Panc1 (cell line): ENCODE results near the gene TNIK. TPM values are rescaled to one million over a fixed set of nuclear protein-coding genes. Genes with fewer than 3 reads are reported as not detected.

ENCODE experiments used
- ATAC-seq: fragments of 200-7000 bp; cut with Tn5 transposase; 2 replicates; pipeline ENCODE4 v1.9.1; 2020; ENCODE audit warnings: mild to moderate bottlenecking, moderate library complexity
- BruUV-seq: library from RNA; stranded (reverse); fragments of 400-500 nt; replicated peaks from 2 replicates; lab custom pipeline; 2021; lab: Mats Ljungman, UMichigan
- CTCF ChIA-PET: fragments of 300-600 bp; sonication (Branson Sonifier 250); formaldehyde crosslinking; loops from one replicate; lab custom pipeline; 2022; ENCODE audit warnings: antibody characterized with exemption; lab: Charles Lee
- POLR2A ChIA-PET: fragments of 300-600 bp; sonication (Branson Sonifier 250); formaldehyde crosslinking; loops from one replicate; lab custom pipeline; 2022; ENCODE audit warnings: antibody characterized with exemption; lab: Charles Lee
- DNase-seq: peaks from one replicate; pipeline ENCODE4 v3.0.0-alpha.2; 2010; ENCODE audit warnings: low read depth, low spot score
- H3K27ac ChIP-seq: 2 replicates; pipeline ENCODE4 v1.5.1; 2011; ENCODE audit warnings: mild to moderate bottlenecking, low read length, inconsistent platforms
- H3K27me3 ChIP-seq: fragments of 200-500 bp; sonication (Bioruptor generic); 2 replicates; pipeline ENCODE4 v1.6.0; 2014; ENCODE audit warnings: low read length, inconsistent platforms; ENCODE audit not compliant: control insufficient read depth, insufficient read depth
- H3K36me3 ChIP-seq: fragments of 200-500 bp; sonication (Bioruptor generic); 2 replicates; pipeline ENCODE4 v1.5.1; 2014; ENCODE audit warnings: inconsistent platforms, mild to moderate bottlenecking, low read length, moderate library complexity; ENCODE audit not compliant: control insufficient read depth, insufficient read depth
- H3K4me1 ChIP-seq: 2 replicates; pipeline ENCODE4 v1.5.1; 2011; ENCODE audit warnings: inconsistent platforms, mild to moderate bottlenecking, low read length, moderate library complexity; ENCODE audit not compliant: control insufficient read depth, insufficient read depth
- H3K4me3 ChIP-seq, 2 experiments: 2 replicates each; pipeline ENCODE4 v1.5.1; 2011 to 2012; ENCODE audit warnings: low read depth in 2 of 2, low read length in 2 of 2, mild to moderate bottlenecking in 2 of 2, inconsistent platforms in 1 of 2, moderate library complexity in 1 of 2
- H3K9me3 ChIP-seq: fragments of 200-500 bp; sonication (Bioruptor generic); 2 replicates; pipeline ENCODE4 v1.5.1; 2014; ENCODE audit warnings: low read depth, mild to moderate bottlenecking, inconsistent platforms, low read length, moderate library complexity; ENCODE audit not compliant: control insufficient read depth, insufficient read depth
- CTCF ChIP-seq: fragments of 450-650 bp; IDR thresholded peaks from 2 replicates; pipeline ENCODE4 v1.5.1; 2017; ENCODE audit warnings: mild to moderate bottlenecking
- POLR2AphosphoS5 ChIP-seq: IDR thresholded peaks from 2 replicates; pipeline ENCODE4 v1.6.1; 2012; ENCODE audit warnings: mild to moderate bottlenecking, low read depth, low read length, moderate library complexity
- SIN3A ChIP-seq: IDR thresholded peaks from 2 replicates; pipeline ENCODE4 v1.6.1; 2012; ENCODE audit warnings: low read depth, mild to moderate bottlenecking, low read length, moderate library complexity, borderline replicate concordance; ENCODE audit not compliant: insufficient read depth
- TCF7L2 ChIP-seq: IDR thresholded peaks from 2 replicates; pipeline ENCODE4 v1.6.1; 2011; ENCODE audit warnings: mild to moderate bottlenecking, low read depth, low read length, inconsistent platforms
- in situ Hi-C: cut with HindIII; loops from 2 replicates; pipeline ENCODE4 v1.10.0; 2016; ENCODE audit warnings: low sequenced_read_pairs, low pct_unique_long_range_greater_than_20kb
- intact Hi-C: fragments of 100-400 bp; cut with micrococcal nuclease; formaldehyde crosslinking; loops from one replicate; pipeline ENCODE4 v1.10.0; 2022; ENCODE audit not compliant: unreplicated experiment
- total RNA-seq: library from RNA; stranded (reverse); gene quantifications from one replicate; pipeline ENCODE4 v1.2.1, GENCODE V29; 2021; ENCODE audit not compliant: unreplicated experiment
- TF ChIP-seq, protein P1 (sequence below), 2 experiments: IDR thresholded peaks; 2 replicates each; pipeline ENCODE4 v1.6.1; 2011 to 2012; ENCODE audit warnings: low read depth in 2 of 2, control low read depth in 1 of 2, low read length in 1 of 2, mild to moderate bottlenecking in 1 of 2, moderate library complexity in 1 of 2; ENCODE audit not compliant: insufficient read depth in 1 of 2

TNIK gene
- total RNA-seq, 1 experiment from 2014 or later, result 1.9 TPM

DNA sequence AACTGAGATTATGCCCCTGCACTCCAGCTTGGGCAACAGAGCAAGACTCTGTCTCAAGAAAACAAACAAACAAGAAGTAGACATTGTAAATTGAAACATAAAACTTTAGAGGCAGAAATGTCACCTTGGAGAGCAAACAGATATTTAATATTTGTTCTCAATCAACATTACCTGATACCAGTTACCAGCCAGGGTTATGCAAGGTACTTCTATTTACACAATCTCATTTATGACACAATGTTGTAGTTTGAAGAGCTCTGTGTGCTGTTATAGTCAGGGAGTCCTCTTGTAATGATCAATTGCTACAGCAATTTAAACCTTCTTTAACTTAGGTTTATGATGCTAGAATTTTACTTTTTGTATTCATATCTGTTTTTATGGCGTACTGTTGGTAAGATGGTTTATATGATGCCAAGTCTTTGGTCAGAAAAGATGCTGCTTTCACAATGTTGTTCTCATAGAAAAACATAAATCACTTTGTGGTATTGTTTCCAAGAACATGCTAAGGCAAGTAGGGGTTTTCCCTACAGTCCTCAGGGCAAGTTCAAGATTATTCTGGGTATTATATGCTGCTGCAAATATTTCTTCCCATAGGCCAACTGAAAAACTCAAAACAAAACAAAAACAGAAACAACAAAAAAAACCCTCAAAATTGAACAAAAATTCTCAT lies 173.5 kb downstream of the TNIK start:
- in situ Hi-C loops (no loop called here), intact Hi-C loops (no loop called here)
- Histone ChIP-seq H3K9me3 (no peaks in the 10 kb centered on the region), H3K27me3 (peaks cover 9% of the 10 kb centered on the region), H3K36me3 (no peaks in the 10 kb centered on the region), H3K4me1 (no peaks in the 10 kb centered on the region), H3K27ac (no peak overlapping the region), H3K4me3 (no peak overlapping the region)
- no TSS peak for BruUV-seq
- ATAC-seq, result no peak
- TF ChIP-seq TCF7L2, result no peak
- TF ChIP-seq CTCF, result no peak
- TF ChIP-seq, protein P1, sequence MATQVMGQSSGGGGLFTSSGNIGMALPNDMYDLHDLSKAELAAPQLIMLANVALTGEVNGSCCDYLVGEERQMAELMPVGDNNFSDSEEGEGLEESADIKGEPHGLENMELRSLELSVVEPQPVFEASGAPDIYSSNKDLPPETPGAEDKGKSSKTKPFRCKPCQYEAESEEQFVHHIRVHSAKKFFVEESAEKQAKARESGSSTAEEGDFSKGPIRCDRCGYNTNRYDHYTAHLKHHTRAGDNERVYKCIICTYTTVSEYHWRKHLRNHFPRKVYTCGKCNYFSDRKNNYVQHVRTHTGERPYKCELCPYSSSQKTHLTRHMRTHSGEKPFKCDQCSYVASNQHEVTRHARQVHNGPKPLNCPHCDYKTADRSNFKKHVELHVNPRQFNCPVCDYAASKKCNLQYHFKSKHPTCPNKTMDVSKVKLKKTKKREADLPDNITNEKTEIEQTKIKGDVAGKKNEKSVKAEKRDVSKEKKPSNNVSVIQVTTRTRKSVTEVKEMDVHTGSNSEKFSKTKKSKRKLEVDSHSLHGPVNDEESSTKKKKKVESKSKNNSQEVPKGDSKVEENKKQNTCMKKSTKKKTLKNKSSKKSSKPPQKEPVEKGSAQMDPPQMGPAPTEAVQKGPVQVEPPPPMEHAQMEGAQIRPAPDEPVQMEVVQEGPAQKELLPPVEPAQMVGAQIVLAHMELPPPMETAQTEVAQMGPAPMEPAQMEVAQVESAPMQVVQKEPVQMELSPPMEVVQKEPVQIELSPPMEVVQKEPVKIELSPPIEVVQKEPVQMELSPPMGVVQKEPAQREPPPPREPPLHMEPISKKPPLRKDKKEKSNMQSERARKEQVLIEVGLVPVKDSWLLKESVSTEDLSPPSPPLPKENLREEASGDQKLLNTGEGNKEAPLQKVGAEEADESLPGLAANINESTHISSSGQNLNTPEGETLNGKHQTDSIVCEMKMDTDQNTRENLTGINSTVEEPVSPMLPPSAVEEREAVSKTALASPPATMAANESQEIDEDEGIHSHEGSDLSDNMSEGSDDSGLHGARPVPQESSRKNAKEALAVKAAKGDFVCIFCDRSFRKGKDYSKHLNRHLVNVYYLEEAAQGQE (IDR thresholded peaks at IDR 0.05; ENCODE audit: insufficient read depth in 1 of 2, low read depth in 2 of 2, low read length in 1 of 2), result no peak
- no peak for TF ChIP-seq SIN3A
- no peak for TF ChIP-seq POLR2AphosphoS5
- CTCF ChIA-PET, result no interaction called here
- DNase-seq, result no peak
- POLR2A ChIA-PET, result interaction anchor here (0.6 kb wide), 1 partner anchor 419 kb away, joined by 3 read pairs; no protein-coding TSS in a partner anchor

GRCh38 chr3:171285287-171285686 lies 174.9 kb downstream of the TNIK start:
- Histone ChIP-seq H3K4me1 (no peaks in the 10 kb centered on the region), H3K9me3 (no peaks in the 10 kb centered on the region), H3K27me3 (peaks cover 16% of the 10 kb centered on the region; the same call in 1 of the 2 replicates), H3K27ac (no peak overlapping the region), H3K4me3 (no peak overlapping the region), H3K36me3 (no peaks in the 10 kb centered on the region)
- CTCF ChIA-PET, result no interaction called here
- DNase-seq (no peak), ATAC-seq (no peak)
- in situ Hi-C loops (no loop called here), intact Hi-C loops (no loop called here)
- TF ChIP-seq, protein P1 (IDR thresholded peaks at IDR 0.05; ENCODE audit: insufficient read depth in 1 of 2, low read depth in 2 of 2, low read length in 1 of 2), result no peak
- TF ChIP-seq TCF7L2 (no peak), POLR2AphosphoS5 (no peak)
- no TSS peak for BruUV-seq
- POLR2A ChIA-PET, result no interaction called here
